Gastrocnemius medialis (tissue), 4 donors: ENCODE measurements around the gene MTA2.

Experiments
- POLR2A ChIP-seq, 2 donors: fragments of 450-650 bp; IDR thresholded peaks; one replicate each; pipeline ENCODE4 v1.6.1; 2017; ENCODE audit warnings: antibody characterized with exemption in 2 of 2, mild to moderate bottlenecking in 2 of 2, moderate library complexity in 2 of 2
- TF ChIP-seq, protein P1 (sequence below), 5 experiments: fragments of 450-650 bp in 3 of 5; fragments of 200-600 bp in 2 of 5; sonication (generic) in 2 of 5; IDR thresholded peaks in 4 of 5; conservative IDR thresholded peaks in 1 of 5; 1 replicate in 4 of 5; 2 replicates in 1 of 5; pipeline ENCODE4 v1.5.1; 2016 to 2019; ENCODE audit warnings: antibody characterized with exemption in 5 of 5, mild to moderate bottlenecking in 3 of 5, moderate library complexity in 3 of 5

DNA sequence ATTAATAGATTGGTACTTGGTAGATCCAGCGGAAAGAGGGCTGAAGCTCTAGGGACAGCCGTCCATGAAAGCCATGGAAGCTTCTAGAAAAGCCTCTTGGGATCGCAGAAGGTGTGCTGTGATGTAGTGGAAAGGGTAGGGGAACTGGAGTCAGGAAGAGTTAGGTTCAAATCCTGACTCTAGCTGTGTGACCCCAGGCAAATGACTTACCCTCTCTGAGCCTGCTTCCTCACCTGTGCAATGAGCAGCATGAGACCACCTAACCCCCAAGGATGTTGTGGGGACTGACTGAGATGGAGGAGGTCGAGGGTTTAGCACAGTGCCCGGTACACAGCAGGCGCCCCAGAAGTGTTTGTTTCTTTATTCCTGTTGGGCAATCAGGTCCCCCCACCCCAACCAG is 8.7 kb upstream of the MTA2 start:
- TF ChIP-seq, protein P1, sequence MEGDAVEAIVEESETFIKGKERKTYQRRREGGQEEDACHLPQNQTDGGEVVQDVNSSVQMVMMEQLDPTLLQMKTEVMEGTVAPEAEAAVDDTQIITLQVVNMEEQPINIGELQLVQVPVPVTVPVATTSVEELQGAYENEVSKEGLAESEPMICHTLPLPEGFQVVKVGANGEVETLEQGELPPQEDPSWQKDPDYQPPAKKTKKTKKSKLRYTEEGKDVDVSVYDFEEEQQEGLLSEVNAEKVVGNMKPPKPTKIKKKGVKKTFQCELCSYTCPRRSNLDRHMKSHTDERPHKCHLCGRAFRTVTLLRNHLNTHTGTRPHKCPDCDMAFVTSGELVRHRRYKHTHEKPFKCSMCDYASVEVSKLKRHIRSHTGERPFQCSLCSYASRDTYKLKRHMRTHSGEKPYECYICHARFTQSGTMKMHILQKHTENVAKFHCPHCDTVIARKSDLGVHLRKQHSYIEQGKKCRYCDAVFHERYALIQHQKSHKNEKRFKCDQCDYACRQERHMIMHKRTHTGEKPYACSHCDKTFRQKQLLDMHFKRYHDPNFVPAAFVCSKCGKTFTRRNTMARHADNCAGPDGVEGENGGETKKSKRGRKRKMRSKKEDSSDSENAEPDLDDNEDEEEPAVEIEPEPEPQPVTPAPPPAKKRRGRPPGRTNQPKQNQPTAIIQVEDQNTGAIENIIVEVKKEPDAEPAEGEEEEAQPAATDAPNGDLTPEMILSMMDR (IDR thresholded peaks at IDR 0.05 in 4 of 5, conservative IDR thresholded peaks at IDR 0.05 in 1 of 5), result no peak
- TF ChIP-seq POLR2A (IDR thresholded peaks at IDR 0.05), result no peak
